GM23338 (cell line): ENCODE measurements around the gene TMEM185B.

Source experiments
- CTCF ChIP-seq, 2 experiments: fragments of 200-600 bp in 1 of 2; sonication (generic) in 1 of 2; conservative IDR thresholded peaks; 2 replicates each; pipeline versions ENCODE4 v1.5.1 to v1.6.1; 2016 to 2017; ENCODE audit warnings: antibody characterized with exemption in 2 of 2, low read depth in 2 of 2, mild to moderate bottlenecking in 2 of 2, moderate library complexity in 1 of 2
- POLR2AphosphoS5 ChIP-seq: IDR thresholded peaks from 2 replicates; pipeline ENCODE4 v1.6.1; 2016; ENCODE audit warnings: antibody characterized with exemption, low read depth

GRCh38 chr2:120182019-120182560 lies 41.1 kb downstream of the TMEM185B start:
- peak; percentile 30 to 43; a peak in 3 of 4 replicates for TF ChIP-seq CTCF (conservative IDR thresholded peaks at IDR 0.05; ENCODE audit: low read depth in 2 of 2)
- TF ChIP-seq POLR2AphosphoS5 = no peak
